Hepatocyte (in vitro differentiated cells): ENCODE measurements around the gene HMOX1.
"Not testable (repeated sequence)": the region's sequence is repeated elsewhere in the genome, so short reads cannot be mapped to it uniquely, and the experiment has no call there.

Experiments
- CTCF ChIP-seq: fragments of 200-600 bp; sonication (generic); IDR thresholded peaks from 2 replicates; pipeline ENCODE4 v1.5.1; 2016; ENCODE audit warnings: antibody characterized with exemption, mild to moderate bottlenecking; ENCODE audit not compliant: poor library complexity
- EZH2phosphoT487 ChIP-seq: fragments of 200-600 bp; sonication (generic); IDR thresholded peaks from one replicate; pipeline ENCODE4 v1.6.1; 2018; ENCODE audit warnings: antibody characterized with exemption, mild to moderate bottlenecking, low read depth, moderate library complexity; ENCODE audit not compliant: unreplicated experiment, severe bottlenecking

- not testable (repeated sequence) for TF ChIP-seq CTCF, EZH2phosphoT487
These were observed 57.9 kb downstream of the HMOX1 start for GRCh38 chr22:35438673-35439364.
